Duodenal mucosa (tissue), 2 donors: ENCODE data around the gene ENHO.
A peak's percentile ranks its signal among the peaks of the same experiment; 100 is the strongest.

Experiments used
- H3K27ac ChIP-seq: one replicate; pipeline ENCODE4 v1.7.0; 2013; ENCODE audit warnings: low read depth, low read length
- H3K27me3 ChIP-seq, 2 donors: one replicate each; pipeline ENCODE4 v1.7.0; 2013; ENCODE audit warnings: low read length in 2 of 2, control low read depth in 1 of 2; ENCODE audit not compliant: insufficient read depth in 2 of 2, control insufficient read depth in 1 of 2
- H3K36me3 ChIP-seq, 2 donors: one replicate each; pipeline ENCODE4 v1.7.0; 2013; ENCODE audit warnings: low read length in 2 of 2, control low read depth in 1 of 2; ENCODE audit not compliant: insufficient read depth in 2 of 2, control insufficient read depth in 1 of 2
- H3K4me1 ChIP-seq, 2 donors: one replicate each; pipeline ENCODE4 v1.7.0; 2013; ENCODE audit warnings: low read length in 2 of 2, control low read depth in 1 of 2; ENCODE audit not compliant: insufficient read depth in 2 of 2, control insufficient read depth in 1 of 2
- H3K4me3 ChIP-seq, 2 donors: one replicate each; pipeline ENCODE4 v1.7.0; 2013; ENCODE audit warnings: low read length in 2 of 2, low read depth in 1 of 2
- H3K9ac ChIP-seq, 2 donors: one replicate each; pipeline ENCODE4 v1.7.0; 2013; ENCODE audit warnings: low read length in 2 of 2, low read depth in 1 of 2
- H3K9me3 ChIP-seq, 2 donors: one replicate each; pipeline ENCODE4 v1.7.0; 2013; ENCODE audit warnings: low read length in 2 of 2, control low read depth in 1 of 2; ENCODE audit not compliant: control insufficient read depth in 1 of 2

ENHO gene

GRCh38 chr9:34564617-34565016 is 41.8 kb upstream of the ENHO start:
- Histone ChIP-seq H3K9me3 (peaks cover 0 to 2% of the 10 kb centered on the region in 2 donors), H3K36me3 (no peaks in the 10 kb centered on the region), H3K9ac (no peak overlapping the region), H3K27ac (no peak overlapping the region), H3K27me3 (peaks cover 0 to 10% of the 10 kb centered on the region in 2 donors), H3K4me3 (no peak overlapping the region), H3K4me1 (peaks cover 18 to 23% of the 10 kb centered on the region in 2 donors)

- H3K27me3 ChIP-seq: peaks cover 8 to 13% of the 10 kb centered on the region in 2 donors
- H3K4me3 ChIP-seq: no peak overlapping the region
- H3K27ac ChIP-seq: no peak overlapping the region
- H3K9me3 ChIP-seq: peaks cover 0 to 2% of the 10 kb centered on the region in 2 donors
- H3K9ac ChIP-seq: no peak overlapping the region
- H3K36me3 ChIP-seq: no peaks in the 10 kb centered on the region
- H3K4me1 ChIP-seq: peaks cover 23 to 28% of the 10 kb centered on the region in 2 donors
Measured at GRCh38 chr9:34563262-34563661, 40.5 kb upstream of the ENHO start.

GRCh38 chr9:34562135-34562745 is 39.5 kb upstream of the ENHO start:
- no peak overlapping the region for H3K27ac ChIP-seq

GRCh38 chr9:34560599-34561214 is 37.9 kb upstream of the ENHO start:
- H3K27ac ChIP-seq: peak overlapping the region; percentile 26
- H3K4me3 ChIP-seq: peak overlapping the region in 1 of 2 donors; percentile 2
- H3K27me3 ChIP-seq: peaks cover 6 to 17% of the 10 kb centered on the region in 2 donors
- H3K4me1 ChIP-seq: peaks cover 23 to 28% of the 10 kb centered on the region in 2 donors
- H3K9me3 ChIP-seq: peaks cover 0 to 2% of the 10 kb centered on the region in 2 donors
- peak overlapping the region; percentile 3 to 64 for H3K9ac ChIP-seq
- H3K36me3 ChIP-seq: no peaks in the 10 kb centered on the region

More at GRCh38 chr9:34562135-34562745, 39.5 kb upstream of the ENHO start:
- Histone ChIP-seq H3K4me3 (no peak overlapping the region), H3K9ac (no peak overlapping the region), H3K4me1 (peaks cover 23 to 28% of the 10 kb centered on the region in 2 donors), H3K9me3 (peaks cover 0 to 2% of the 10 kb centered on the region in 2 donors), H3K27me3 (peaks cover 8 to 15% of the 10 kb centered on the region in 2 donors), H3K36me3 (no peaks in the 10 kb centered on the region)

GRCh38 chr9:34559624-34560455 is 37.0 kb upstream of the ENHO start:
- Histone ChIP-seq H3K9me3 (peaks cover 0 to 2% of the 10 kb centered on the region in 2 donors), H3K36me3 (no peaks in the 10 kb centered on the region), H3K9ac (peak overlapping the region in 1 of 2 donors; percentile 64), H3K27me3 (peaks cover 5 to 23% of the 10 kb centered on the region in 2 donors), H3K4me1 (peaks cover 23 to 28% of the 10 kb centered on the region in 2 donors), H3K4me3 (peak overlapping the region in 1 of 2 donors; percentile 2), H3K27ac (peak overlapping the region; percentile 28)

GRCh38 chr9:34558919-34559623 is 36.3 kb upstream of the ENHO start:
- H3K27ac ChIP-seq: no peak overlapping the region
- H3K4me1 ChIP-seq: peaks cover 23 to 28% of the 10 kb centered on the region in 2 donors
- H3K36me3 ChIP-seq: no peaks in the 10 kb centered on the region
- H3K27me3 ChIP-seq: peaks cover 5 to 26% of the 10 kb centered on the region in 2 donors
- H3K4me3 ChIP-seq: no peak overlapping the region
- H3K9ac ChIP-seq: no peak overlapping the region
- peaks cover 0 to 2% of the 10 kb centered on the region in 2 donors for H3K9me3 ChIP-seq

- Histone ChIP-seq H3K36me3 (no peaks in the 10 kb centered on the region), H3K9me3 (peaks cover 0 to 2% of the 10 kb centered on the region in 2 donors), H3K9ac (no peak overlapping the region), H3K27me3 (peaks cover 5 to 26% of the 10 kb centered on the region in 2 donors), H3K4me3 (no peak overlapping the region), H3K4me1 (peaks cover 23 to 28% of the 10 kb centered on the region in 2 donors), H3K27ac (no peak overlapping the region)
Measured at GRCh38 chr9:34558364-34558763, 35.6 kb upstream of the ENHO start.

GRCh38 chr9:34557426-34558321 is 34.9 kb upstream of the ENHO start:
- Histone ChIP-seq H3K4me3 (no peak overlapping the region), H3K4me1 (peaks cover 23 to 28% of the 10 kb centered on the region in 2 donors), H3K9me3 (peaks cover 0 to 2% of the 10 kb centered on the region in 2 donors), H3K27me3 (peaks cover 5 to 29% of the 10 kb centered on the region in 2 donors), H3K9ac (no peak overlapping the region), H3K27ac (no peak overlapping the region), H3K36me3 (no peaks in the 10 kb centered on the region)

- peaks cover 23 to 27% of the 10 kb centered on the region in 2 donors for H3K4me1 ChIP-seq
- H3K27ac ChIP-seq: no peak overlapping the region
- no peak overlapping the region for H3K9ac ChIP-seq
- no peaks in the 10 kb centered on the region for H3K36me3 ChIP-seq
- no peaks in the 10 kb centered on the region for H3K9me3 ChIP-seq
- H3K27me3 ChIP-seq: peaks cover 5 to 29% of the 10 kb centered on the region in 2 donors
- no peak overlapping the region for H3K4me3 ChIP-seq
Measured at GRCh38 chr9:34556949-34557348, 34.2 kb upstream of the ENHO start.
